ENCODE measurements around the gene BAX.
"Not testable (repeated sequence)": the region's sequence is repeated elsewhere in the genome, so short reads cannot be mapped to it uniquely, and the experiment has no call there.

BAX gene

DNA sequence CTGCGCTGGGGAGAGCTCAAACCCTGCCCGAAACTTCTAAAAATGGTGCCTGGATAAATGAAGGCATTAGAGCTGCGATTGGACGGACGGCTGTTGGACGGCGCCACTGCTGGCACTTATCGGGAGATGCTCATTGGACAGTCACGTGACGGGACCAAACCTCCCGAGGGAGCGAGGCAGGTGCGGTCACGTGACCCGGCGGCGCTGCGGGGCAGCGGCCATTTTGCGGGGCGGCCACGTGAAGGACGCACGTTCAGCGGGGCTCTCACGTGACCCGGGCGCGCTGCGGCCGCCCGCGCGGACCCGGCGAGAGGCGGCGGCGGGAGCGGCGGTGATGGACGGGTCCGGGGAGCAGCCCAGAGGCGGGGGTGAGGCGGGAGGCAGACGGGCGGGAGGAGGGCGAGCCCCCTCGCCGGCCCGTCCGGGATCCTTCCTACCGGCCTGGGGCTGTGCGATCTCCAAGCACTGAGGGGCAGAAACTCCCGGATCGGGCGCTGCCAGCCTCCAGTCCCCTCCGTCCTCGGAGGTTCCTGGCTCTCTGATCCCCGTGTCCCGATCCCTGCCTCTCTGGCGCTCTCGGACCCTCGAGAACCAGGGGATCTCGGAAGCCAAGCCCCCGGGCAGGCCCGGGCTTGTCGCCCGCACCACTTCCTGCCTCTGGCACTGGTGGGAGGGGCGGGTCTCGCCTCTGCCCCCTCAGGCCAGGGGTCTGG, at the start of gene BAX:
TSS of gene BAX (plus strand) at position 281 of the 713 bp plus-strand sequence. CDS start at position 335, 54 bp downstream.
- peak; percentile 98 for DNase-seq

DNA sequence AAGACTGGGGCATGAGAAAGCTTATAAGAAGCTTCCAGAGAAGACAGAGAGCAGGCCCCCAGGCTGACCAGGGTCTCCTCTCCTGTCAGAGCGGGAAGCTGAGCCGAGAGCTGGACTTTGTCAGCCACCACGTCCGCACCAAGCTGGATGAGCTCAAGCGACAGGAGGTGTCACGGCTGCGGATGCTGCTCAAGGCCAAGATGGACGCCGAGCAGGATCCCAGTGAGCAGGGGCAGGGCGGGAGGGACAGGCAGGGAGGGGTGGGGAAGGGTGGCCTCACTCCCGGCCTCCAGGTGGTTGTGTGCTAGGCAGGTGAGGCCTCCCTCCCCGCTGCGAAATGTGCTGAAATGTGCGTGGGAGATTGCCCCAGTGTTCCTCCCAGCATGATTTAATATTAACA, 49.0 kb upstream of the BAX start:
- DNase-seq = no peak

DNA sequence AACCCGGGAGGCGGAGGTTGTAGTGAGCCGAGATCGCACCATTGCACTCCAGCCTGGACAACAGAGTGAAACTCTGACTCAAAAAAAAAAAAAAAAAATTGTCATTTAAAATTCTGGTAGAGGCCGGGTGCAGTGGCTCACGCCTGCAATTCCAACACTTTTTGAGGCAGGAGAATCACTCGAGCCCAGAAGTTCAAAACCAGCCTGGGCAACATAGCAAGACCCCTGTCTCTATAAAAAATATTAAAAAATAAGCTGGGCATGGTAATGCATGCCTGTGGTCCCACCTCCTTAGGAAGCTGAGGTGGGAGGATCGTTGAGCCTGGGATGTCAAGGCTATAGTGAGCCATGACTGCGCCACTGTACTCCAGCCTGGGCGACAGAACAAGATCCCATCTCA, 48.4 kb upstream of the BAX start:
- DNase-seq = no peak

DNA sequence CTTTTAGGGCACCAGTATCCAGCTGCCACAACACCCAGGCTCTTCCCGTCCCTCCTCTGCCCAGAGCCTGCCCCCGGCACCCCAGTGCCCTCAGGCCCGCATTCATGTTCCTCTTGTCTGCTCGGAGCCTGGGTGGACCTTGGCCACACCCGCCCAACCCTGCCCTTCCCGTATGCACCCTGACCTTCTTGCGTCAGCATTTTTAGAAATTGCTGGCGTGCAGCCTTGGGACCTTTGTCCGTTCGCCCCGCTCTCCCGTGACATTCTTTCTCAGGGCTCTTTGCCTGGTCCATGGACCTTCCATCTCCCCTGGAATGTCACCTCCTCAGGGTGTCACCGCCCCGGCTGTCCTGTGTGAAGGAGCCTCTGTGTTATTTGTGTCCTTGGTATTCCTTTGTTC, 47.0 kb upstream of the BAX start:
- no peak for DNase-seq

DNA sequence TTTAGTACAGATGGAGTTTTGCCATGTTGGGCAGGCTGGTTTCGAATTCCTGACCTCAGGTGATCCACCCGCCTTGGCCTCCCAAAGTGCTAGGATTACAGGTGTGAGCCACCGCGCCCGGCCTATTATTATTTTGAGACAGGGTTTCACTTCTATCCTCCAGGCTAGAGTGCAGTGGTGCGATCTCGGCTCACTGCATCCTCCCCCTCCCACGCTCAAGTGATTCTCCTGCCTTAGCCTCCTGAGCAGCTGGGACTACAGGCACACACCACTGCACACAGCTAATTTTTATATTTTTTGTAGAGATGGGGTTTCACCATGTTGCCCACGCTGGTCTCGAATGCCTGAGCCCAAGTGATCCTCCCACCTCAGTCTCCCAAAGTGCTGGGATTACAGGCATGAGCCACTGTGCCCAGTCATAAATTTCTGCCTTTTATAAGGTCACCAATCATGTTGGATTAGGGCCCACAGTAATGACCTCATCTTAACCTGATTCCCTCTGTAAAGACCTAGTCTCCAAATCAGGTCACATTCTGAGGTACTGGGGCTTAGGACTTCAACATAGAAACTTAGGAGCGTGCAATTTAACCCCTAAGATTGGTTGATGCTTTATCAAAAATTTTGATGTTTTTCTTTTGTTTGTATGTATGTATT, 45.1 kb upstream of the BAX start:
- DNase-seq = not testable (repeated sequence)

DNA sequence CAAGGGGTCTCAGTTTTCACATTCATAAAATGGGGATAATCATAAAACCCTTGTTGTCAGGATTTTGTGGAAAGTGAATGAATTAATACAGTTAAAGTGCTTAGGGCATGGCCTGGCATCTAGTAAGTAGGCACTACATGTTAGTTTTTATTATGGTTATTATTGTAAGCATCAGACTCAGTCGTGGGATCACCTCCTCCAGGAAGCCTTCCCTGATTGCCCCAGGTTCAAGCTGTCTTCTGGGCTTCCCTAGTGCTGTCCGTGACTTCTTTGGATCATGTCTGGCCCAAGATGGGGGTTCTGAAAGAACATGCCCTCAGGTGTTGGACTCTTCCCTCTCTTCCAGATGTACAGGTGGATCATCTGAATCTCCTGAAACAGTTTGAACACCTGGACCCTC, 43.9 kb upstream of the BAX start:
- DNase-seq = no peak

GRCh38 chr19:48913114-48913889, 41.4 kb upstream of the BAX start:
- peak; percentile 41 for DNase-seq

GRCh38 chr19:48914181-48914580, 40.5 kb upstream of the BAX start:
- DNase-seq = no peak

DNA sequence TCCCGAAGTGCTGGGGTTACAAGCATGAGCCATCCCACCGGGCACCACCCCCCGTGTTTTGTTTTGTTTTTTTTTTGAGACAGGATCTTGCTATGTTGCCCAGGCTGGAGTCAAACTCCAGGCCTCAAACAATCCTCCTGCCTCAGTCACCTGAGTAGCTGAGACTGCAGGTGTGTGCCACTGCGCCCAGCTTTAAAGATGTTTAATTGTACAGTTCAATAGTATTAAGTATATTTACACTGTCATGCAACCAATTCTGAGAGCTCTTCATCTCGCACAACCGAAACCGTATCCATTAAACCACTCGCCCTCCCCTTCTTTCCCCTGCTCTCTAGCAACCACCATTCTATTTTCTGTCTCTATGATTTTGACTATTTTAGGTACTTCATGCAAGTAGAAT, 38.9 kb upstream of the BAX start:
- DNase-seq = no peak

GRCh38 chr19:48918071-48918470, 36.6 kb upstream of the BAX start:
- no peak for DNase-seq

DNA sequence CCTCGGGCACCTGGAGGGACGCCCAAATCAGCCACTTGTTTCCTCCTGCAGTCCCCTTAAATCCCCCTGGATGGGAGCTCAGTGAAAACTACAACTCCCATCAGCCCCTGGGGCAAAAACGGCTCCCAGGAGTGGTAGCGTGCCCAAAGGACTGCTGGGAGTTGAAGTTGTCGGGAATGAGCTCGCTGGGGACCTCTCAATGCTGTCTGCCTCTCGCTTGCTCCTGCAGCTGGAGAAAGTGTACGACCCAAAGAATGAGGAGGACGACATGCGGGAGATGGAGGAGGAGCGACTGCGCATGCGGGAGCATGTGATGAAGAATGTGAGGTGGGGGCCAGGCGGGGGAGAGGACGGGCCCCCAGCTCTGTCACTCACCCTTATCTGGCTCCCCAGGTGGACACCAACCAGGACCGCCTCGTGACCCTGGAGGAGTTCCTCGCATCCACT, 35.9 kb upstream of the BAX start:
- peak; percentile 36 for DNase-seq

DNA sequence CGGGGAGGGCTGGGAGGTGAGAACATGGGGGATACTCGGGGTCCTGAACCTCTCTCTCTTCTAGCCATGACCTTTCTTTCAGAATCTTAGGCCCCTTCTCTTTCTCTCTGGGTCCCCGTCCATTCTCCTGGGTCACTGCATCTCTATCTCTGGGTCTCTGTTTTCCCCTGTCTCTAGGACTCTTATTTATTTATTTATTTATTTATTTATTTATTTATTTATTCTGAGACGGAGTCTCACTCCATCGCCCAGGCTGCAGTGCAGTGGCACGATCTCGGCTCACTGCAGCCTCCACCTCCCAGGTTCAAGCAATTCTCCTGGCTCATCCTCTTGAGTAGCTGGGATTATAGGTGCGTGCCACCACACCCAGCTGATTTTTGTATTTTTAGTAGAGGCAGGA, 35.4 kb upstream of the BAX start:
- not testable (repeated sequence) for DNase-seq

DNA sequence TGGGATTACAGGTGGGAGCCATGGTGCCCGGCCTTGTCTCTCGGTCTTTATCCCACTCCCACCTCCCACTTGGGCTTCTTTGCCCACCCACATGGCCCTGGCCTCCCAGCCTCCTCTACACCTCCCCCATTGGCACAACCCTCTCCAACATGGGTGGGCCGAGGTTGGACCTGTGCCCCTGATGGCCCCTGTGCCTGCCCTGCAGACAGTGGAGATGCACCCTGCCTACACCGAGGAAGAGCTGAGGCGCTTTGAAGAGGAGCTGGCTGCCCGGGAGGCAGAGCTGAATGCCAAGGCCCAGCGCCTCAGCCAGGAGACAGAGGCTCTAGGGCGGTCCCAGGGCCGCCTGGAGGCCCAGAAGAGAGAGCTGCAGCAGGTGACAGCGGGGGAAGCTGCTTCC, 33.7 kb upstream of the BAX start:
- DNase-seq = no peak

- no peak for DNase-seq
These were observed 32.8 kb upstream of the BAX start for GRCh38 chr19:48921721-48922500.

DNA sequence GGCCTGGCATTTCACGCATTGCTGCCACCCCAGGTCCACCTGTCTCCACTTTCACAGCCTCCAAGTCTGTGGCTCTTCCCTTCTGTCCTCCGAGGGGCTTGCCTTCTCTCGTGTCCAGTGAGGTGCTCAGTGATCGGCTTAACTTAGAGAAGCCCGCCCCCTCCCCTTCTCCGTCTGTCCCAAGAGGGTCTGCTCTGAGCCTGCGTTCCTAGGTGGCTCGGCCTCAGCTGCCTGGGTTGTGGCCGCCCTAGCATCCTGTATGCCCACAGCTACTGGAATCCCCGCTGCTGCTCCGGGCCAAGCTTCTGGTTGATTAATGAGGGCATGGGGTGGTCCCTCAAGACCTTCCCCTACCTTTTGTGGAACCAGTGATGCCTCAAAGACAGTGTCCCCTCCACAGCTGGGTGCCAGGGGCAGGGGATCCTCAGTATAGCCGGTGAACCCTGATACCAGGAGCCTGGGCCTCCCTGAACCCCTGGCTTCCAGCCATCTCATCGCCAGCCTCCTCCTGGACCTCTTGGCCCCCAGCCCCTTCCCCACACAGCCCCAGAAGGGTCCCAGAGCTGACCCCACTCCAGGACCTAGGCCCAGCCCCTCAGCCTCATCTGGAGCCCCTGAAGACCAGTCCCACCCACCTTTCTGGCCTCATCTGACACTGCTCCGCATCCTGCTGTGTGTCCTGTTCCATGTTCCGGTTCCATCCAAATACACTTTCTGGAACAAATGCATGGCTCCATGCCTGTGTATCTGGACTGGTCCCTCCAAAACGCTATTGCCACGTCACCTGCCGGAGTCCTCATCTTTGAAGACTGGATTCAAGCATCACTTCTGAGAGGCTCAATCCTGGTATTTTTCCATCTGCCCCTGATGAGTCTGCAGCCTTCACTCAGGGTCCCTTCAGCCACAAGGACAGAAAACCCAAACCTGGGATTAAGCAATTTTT, 31.9 kb upstream of the BAX start:
- DNase-seq = no peak

GRCh38 chr19:48925240-48925843, 29.3 kb upstream of the BAX start:
- DNase-seq = peak; percentile 17

DNA sequence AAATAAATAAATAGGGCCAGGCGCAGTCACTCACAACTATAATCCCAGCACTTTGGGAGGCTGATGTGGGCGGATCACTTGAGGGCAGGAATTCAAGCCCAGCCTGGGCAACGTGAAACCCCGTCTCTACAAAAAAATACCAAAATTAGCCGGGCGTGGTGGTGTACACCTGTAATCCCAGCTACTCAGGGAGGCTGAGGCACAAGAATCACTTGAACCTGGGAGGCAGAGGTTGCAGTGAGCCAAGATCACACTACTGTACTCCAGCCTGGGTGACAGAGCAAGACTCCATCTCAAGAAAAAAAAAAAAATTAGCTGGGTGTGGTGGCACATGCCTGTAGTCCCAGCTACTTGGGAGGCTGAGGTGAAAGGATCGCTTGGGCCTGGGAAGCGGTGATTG, 28.8 kb upstream of the BAX start:
- not testable (repeated sequence) for DNase-seq

GRCh38 chr19:48926909-48927308, 27.8 kb upstream of the BAX start:
- DNase-seq = peak; percentile 44

GRCh38 chr19:48927692-48928091, 27.0 kb upstream of the BAX start:
- DNase-seq = not testable (repeated sequence)

DNA sequence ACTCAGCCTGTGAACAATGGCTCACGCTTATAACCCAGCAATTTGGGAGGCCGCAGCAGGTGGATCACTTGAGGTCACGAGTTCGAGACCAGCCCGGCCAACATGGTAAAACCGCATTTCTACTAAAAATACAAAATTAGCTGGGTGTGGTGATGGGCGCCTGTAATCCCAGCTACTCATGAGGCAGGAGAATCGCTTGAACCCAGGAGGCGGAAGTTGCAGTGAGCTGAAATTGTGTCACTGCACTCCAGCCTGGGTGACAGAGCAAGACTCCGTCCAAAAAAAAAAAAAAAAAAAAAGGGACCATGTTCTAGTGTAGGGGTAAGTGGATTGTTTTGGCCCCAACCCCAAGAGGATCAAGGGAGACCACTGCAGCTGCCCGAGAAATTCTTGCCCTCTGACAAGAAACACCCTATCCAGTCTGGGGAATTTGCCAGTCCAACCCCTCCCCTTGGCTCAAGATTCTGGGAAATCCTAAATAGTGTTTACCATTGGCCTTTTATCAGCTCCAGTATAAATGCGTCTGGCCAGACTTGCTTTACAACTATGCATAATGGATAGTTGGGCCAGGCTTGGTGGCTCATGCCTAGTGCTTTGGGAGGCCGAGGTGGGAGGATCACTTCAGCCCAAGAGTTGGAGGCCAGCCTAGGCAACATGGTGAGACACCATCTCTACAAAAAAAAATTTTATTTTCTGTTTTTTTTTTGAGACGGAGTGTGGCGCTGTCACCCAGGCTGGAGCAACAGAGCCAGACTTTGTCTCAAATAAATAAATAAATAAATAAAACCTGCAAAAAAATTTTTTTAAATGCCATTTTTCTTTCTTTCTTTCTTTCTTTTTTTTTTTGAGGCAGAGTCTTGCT, 26.3 kb upstream of the BAX start:
- no peak for DNase-seq

Measured in activated CD4-positive, alpha-beta T cell treated with anti-CD3 and anti-CD28 coated beads for 48 hours (primary cell).